Endothelial cell of umbilical vein (primary cell): Measurements from ENCODE around the gene CHRNA5.

Experiments used
- EZH2 ChIP-seq: IDR thresholded peaks from 2 replicates; pipeline ENCODE4 v1.6.1; 2012; ENCODE audit warnings: borderline replicate concordance, low read depth, mild to moderate bottlenecking, moderate library complexity, low read length, inconsistent platforms; ENCODE audit not compliant: severe bottlenecking
- JUN ChIP-seq: IDR thresholded peaks from 2 replicates; pipeline ENCODE4 v1.6.1; 2011; ENCODE audit warnings: borderline replicate concordance, low read depth; ENCODE audit not compliant: insufficient read length, insufficient read depth
- MAX ChIP-seq: IDR thresholded peaks from 2 replicates; pipeline ENCODE4 v1.6.1; 2011; ENCODE audit not compliant: insufficient read depth, insufficient read length
- POLR2A ChIP-seq: IDR thresholded peaks from 2 replicates; pipeline ENCODE4 v1.6.1; 2012; ENCODE audit warnings: low read depth, mild to moderate bottlenecking, control low read depth, low read length
- POLR2AphosphoS5 ChIP-seq: IDR thresholded peaks from 2 replicates; pipeline ENCODE4 v1.6.1; 2012; ENCODE audit warnings: low read depth, mild to moderate bottlenecking, control low read depth, low read length, moderate library complexity; ENCODE audit not compliant: insufficient read depth
- TF ChIP-seq, protein P1 (sequence below), 2 donors: IDR thresholded peaks; 1 replicate in 1 of 2; 2 replicates in 1 of 2; pipeline ENCODE4 v1.5.1; 2011; ENCODE audit warnings: low read length in 2 of 2, mild to moderate bottlenecking in 2 of 2, moderate library complexity in 2 of 2, control low read depth in 1 of 2, inconsistent platforms in 1 of 2, low read depth in 1 of 2; ENCODE audit not compliant: insufficient read depth in 1 of 2; ENCODE audit errors: extremely low read depth in 1 of 2

DNA sequence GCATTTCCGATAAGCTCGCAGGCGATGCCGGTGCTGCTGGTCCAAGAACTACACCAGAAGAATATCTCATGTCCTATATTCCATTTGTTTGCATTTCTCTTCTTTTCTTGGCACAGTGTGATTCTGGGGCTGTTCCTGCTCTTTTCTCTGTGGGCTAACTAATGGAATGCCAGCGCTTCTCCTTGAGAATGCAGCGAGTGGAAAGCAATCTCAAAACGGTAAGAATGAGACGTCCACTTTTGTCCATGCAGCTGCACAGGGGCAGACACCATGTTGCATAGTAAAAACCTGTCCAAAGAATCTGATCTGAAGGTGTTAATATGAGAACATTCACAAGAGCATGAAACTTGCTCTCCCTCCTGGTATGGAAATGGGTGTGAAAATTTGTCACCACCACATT, 62.0 kb downstream of the CHRNA5 start:
- no peak for TF ChIP-seq JUN
- TF ChIP-seq, protein P1, sequence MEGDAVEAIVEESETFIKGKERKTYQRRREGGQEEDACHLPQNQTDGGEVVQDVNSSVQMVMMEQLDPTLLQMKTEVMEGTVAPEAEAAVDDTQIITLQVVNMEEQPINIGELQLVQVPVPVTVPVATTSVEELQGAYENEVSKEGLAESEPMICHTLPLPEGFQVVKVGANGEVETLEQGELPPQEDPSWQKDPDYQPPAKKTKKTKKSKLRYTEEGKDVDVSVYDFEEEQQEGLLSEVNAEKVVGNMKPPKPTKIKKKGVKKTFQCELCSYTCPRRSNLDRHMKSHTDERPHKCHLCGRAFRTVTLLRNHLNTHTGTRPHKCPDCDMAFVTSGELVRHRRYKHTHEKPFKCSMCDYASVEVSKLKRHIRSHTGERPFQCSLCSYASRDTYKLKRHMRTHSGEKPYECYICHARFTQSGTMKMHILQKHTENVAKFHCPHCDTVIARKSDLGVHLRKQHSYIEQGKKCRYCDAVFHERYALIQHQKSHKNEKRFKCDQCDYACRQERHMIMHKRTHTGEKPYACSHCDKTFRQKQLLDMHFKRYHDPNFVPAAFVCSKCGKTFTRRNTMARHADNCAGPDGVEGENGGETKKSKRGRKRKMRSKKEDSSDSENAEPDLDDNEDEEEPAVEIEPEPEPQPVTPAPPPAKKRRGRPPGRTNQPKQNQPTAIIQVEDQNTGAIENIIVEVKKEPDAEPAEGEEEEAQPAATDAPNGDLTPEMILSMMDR (IDR thresholded peaks at IDR 0.05; ENCODE audit: extremely low read depth in 1 of 2, insufficient read depth in 1 of 2, low read depth in 1 of 2, low read length in 2 of 2), result no peak
- no peak for TF ChIP-seq MAX
- TF ChIP-seq POLR2A, result no peak
- TF ChIP-seq EZH2, result no peak
- no peak for TF ChIP-seq POLR2AphosphoS5
